Measurements from ENCODE around the gene OR13C3.
"Not testable (repeated sequence)": the region's sequence is repeated elsewhere in the genome, so short reads cannot be mapped to it uniquely, and the experiment has no call there.

OR13C3 gene

GRCh38 chr9:104536756-104537155, at the start of gene OR13C3:
Gene OR13C3, minus strand, starts transcription at chr9:104536856. Its CDS starts 133 bp downstream, at chr9:104536723.
- DNase-seq: no peak

GRCh38 chr9:104580562-104580961, 43.9 kb upstream of the OR13C3 start:
- DNase-seq: no peak

- DNase-seq: no peak
These were observed 40.6 kb upstream of the OR13C3 start for GRCh38 chr9:104577263-104577662.

GRCh38 chr9:104575456-104575855, 38.8 kb upstream of the OR13C3 start:
- no peak for DNase-seq

- DNase-seq: no peak
These were observed 36.0 kb upstream of the OR13C3 start for GRCh38 chr9:104572612-104573011.

GRCh38 chr9:104568868-104569267, 32.2 kb upstream of the OR13C3 start, which contains the start of gene OR13C8:
Gene OR13C8, plus strand, starts transcription at chr9:104569168. Its CDS starts 0 bp downstream, at chr9:104569168.
- no peak for DNase-seq

GRCh38 chr9:104564358-104564757, 27.7 kb upstream of the OR13C3 start:
- DNase-seq: no peak

GRCh38 chr9:104556830-104557634, 20.4 kb upstream of the OR13C3 start:
- DNase-seq: no peak

- DNase-seq: no peak
These were observed 18.9 kb upstream of the OR13C3 start for GRCh38 chr9:104555521-104555920.

- no peak for DNase-seq
These were observed 16.6 kb upstream of the OR13C3 start for GRCh38 chr9:104553261-104553660.

- no peak for DNase-seq
These were observed 8.0 kb upstream of the OR13C3 start for GRCh38 chr9:104544644-104545043.

- DNase-seq: no peak
These were observed 2.6 kb upstream of the OR13C3 start for GRCh38 chr9:104539275-104539674.

- DNase-seq: no peak
These were observed 9.5 kb downstream of the OR13C3 start, which contains the start of gene OR13C4 for GRCh38 chr9:104527109-104527508. Gene OR13C4, minus strand, starts transcription at chr9:104527209. Its CDS starts 0 bp downstream, at chr9:104527209.

- DNase-seq: not testable (repeated sequence)
These were observed 16.4 kb downstream of the OR13C3 start for GRCh38 chr9:104520241-104520640.

GRCh38 chr9:104514901-104515300, 21.8 kb downstream of the OR13C3 start:
- no peak for DNase-seq

- DNase-seq: no peak
These were observed 30.1 kb downstream of the OR13C3 start for GRCh38 chr9:104506565-104506964.

GRCh38 chr9:104503963-104504362, 32.7 kb downstream of the OR13C3 start, which contains the start of gene OR13F1:
Gene OR13F1, plus strand, starts transcription at chr9:104504263. Its CDS starts 0 bp downstream, at chr9:104504263.
- no peak for DNase-seq

GRCh38 chr9:104503440-104503839, 33.2 kb downstream of the OR13C3 start:
- DNase-seq: no peak

- DNase-seq: no peak
These were observed 41.8 kb downstream of the OR13C3 start for GRCh38 chr9:104494808-104495207.

Data from nucleus accumbens (tissue), 56 donors.